Astrocyte of the spinal cord (primary cell): ENCODE data around the gene FRMD4B.

ENCODE experiments used
- DNase-seq: peaks from one replicate; pipeline ENCODE4 v3.0.0; 2011; ENCODE audit warnings: low read depth, low spot score
- H3K4me3 ChIP-seq: 2 replicates; pipeline ENCODE4 v1.5.1; 2011; ENCODE audit warnings: low read depth, mild to moderate bottlenecking, low read length, moderate library complexity
- CTCF ChIP-seq: IDR thresholded peaks from 2 replicates; pipeline ENCODE4 v1.5.1; 2012; ENCODE audit warnings: low read depth, mild to moderate bottlenecking, low read length, inconsistent platforms
- in situ Hi-C: cut with HindIII; loops from 2 replicates; pipeline ENCODE4 v1.10.0; 2017; ENCODE audit warnings: low sequenced_read_pairs

Gene FRMD4B

GRCh38 chr3:69200384-69201068 lies 185.4 kb downstream of the FRMD4B start:
- TF ChIP-seq CTCF: no peak

GRCh38 chr3:69199942-69200341 lies 185.9 kb downstream of the FRMD4B start:
- no peak for TF ChIP-seq CTCF
- in situ Hi-C loops: no loop called here
- H3K4me3 ChIP-seq: no peak overlapping the region
- DNase-seq: no peak

More at GRCh38 chr3:69200384-69201068, 185.4 kb downstream of the FRMD4B start:
- peak; percentile 65 for DNase-seq
- in situ Hi-C loops: no loop called here
- H3K4me3 ChIP-seq: peak overlapping the region; percentile 14

GRCh38 chr3:69197922-69198530 lies 187.9 kb downstream of the FRMD4B start:
- H3K4me3 ChIP-seq: no peak overlapping the region
- in situ Hi-C loops: no loop called here
- no peak for TF ChIP-seq CTCF
- DNase-seq: no peak

GRCh38 chr3:69197455-69197854 lies 188.4 kb downstream of the FRMD4B start:
- no peak overlapping the region for H3K4me3 ChIP-seq
- no peak for TF ChIP-seq CTCF
- in situ Hi-C loops: no loop called here
- DNase-seq: no peak

GRCh38 chr3:69196876-69197275 lies 189.0 kb downstream of the FRMD4B start:
- in situ Hi-C loops: no loop called here
- no peak for DNase-seq
- no peak for TF ChIP-seq CTCF
- no peak overlapping the region for H3K4me3 ChIP-seq

GRCh38 chr3:69194431-69195165 lies 191.3 kb downstream of the FRMD4B start:
- no peak for TF ChIP-seq CTCF
- no peak overlapping the region for H3K4me3 ChIP-seq
- no peak for DNase-seq
- in situ Hi-C loops: no loop called here
